ENCODE data around the gene CELF1.

- TF ChIP-seq CTCF (IDR thresholded peaks at IDR 0.05) (no peak), EZH2 (IDR thresholded peaks at IDR 0.05; ENCODE audit: borderline replicate concordance, insufficient read depth, low read depth, low read length, poor library complexity, severe bottlenecking) (no peak)
Observed at GRCh38 chr11:47464483-47464882, 88.4 kb downstream of the CELF1 start.
